Neutrophil (primary cell): ENCODE measurements around the gene TBC1D4.
A peak's percentile ranks its signal among the peaks of the same experiment; 100 is the strongest.

ENCODE experiments used
- H3K27ac ChIP-seq: fragments of 200-600 bp; sonication (generic); 2 replicates; pipeline ENCODE4 v1.5.1; 2016; ENCODE audit warnings: mild to moderate bottlenecking, moderate library complexity
- H3K27me3 ChIP-seq: fragments of 200-600 bp; sonication (generic); 2 replicates; pipeline ENCODE4 v1.6.0; 2016; ENCODE audit warnings: mild to moderate bottlenecking
- H3K36me3 ChIP-seq: fragments of 200-600 bp; sonication (generic); 2 replicates; pipeline ENCODE4 v1.5.1; 2017
- H3K4me1 ChIP-seq, 2 experiments: fragments of 200-600 bp in 1 of 2; sonication (generic) in 1 of 2; 1 replicate in 1 of 2; 2 replicates in 1 of 2; pipeline versions ENCODE4 v1.5.1 to v1.6.1; 2013 to 2016; ENCODE audit warnings: low read depth in 1 of 2, low read length in 1 of 2, mild to moderate bottlenecking in 1 of 2, moderate library complexity in 1 of 2; ENCODE audit not compliant: control insufficient read depth in 1 of 2, insufficient read depth in 1 of 2
- H3K4me3 ChIP-seq, 2 experiments: fragments of 200-600 bp in 1 of 2; sonication (generic) in 1 of 2; 1 replicate in 1 of 2; 2 replicates in 1 of 2; pipeline ENCODE4 v1.5.1; 2013 to 2016; ENCODE audit warnings: low read depth in 1 of 2, low read length in 1 of 2, mild to moderate bottlenecking in 1 of 2, moderate library complexity in 1 of 2
- H3K9me3 ChIP-seq: fragments of 200-600 bp; sonication (generic); 2 replicates; pipeline ENCODE4 v1.5.1; 2016
- TF ChIP-seq, protein P1 (sequence below): fragments of 200-600 bp; sonication (generic); IDR thresholded peaks from 2 replicates; pipeline ENCODE4 v1.5.1; 2016; ENCODE audit warnings: antibody characterized with exemption

Gene TBC1D4

DNA sequence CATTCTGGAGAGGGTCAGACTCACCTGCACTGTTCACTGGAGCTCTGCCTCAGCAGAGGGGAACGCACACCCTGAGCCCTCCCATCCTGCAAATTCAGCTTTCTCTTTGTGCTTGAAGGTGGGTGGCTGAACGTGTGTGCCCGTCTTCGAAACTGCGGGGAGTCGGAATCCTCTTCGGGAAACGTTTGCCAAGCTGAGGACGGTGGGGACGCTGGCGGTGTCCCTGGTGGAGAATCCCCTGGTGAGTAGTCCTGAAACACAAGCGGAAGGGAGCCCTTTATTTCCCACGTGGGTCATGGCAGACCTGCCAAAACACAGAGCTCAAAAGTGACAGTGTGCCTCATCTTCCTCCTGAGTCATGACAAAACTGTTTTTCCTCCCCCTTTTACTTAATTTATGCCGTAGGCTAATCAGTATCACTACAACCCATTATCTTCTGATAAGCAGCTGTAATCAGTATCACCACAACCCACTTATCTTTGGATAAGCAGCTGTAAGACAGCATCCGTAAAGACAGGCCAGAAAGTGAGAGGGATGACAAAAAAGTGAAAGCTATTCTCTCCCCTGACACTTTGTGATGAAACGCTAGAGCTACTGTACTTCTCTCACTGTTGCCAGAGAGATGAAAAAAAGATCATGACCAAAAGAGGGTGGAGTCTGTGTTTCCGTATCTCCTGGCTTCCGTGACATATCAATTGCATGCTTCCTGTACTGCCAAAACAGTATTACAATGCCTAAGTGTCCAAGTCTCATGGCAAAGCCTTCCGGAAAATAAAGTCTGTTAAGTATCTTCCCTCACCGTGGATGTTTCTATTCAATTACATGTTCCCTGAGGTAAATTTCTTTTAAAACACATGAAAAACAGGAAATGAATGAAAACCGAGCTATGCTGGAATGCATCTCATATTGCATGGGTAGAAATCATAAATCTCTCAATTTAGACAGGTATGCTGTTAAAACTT lies 155.5 kb downstream of the TBC1D4 start:
- Histone ChIP-seq H3K4me1 (peaks cover 6 to 12% of the 10 kb centered on the region in 2 experiments), H3K27me3 (no peaks in the 10 kb centered on the region), H3K9me3 (no peaks in the 10 kb centered on the region), H3K36me3 (no peaks in the 10 kb centered on the region), H3K27ac (no peak overlapping the region), H3K4me3 (peak overlapping the region in 1 of 2 experiments; percentile 4)
- TF ChIP-seq, protein P1, sequence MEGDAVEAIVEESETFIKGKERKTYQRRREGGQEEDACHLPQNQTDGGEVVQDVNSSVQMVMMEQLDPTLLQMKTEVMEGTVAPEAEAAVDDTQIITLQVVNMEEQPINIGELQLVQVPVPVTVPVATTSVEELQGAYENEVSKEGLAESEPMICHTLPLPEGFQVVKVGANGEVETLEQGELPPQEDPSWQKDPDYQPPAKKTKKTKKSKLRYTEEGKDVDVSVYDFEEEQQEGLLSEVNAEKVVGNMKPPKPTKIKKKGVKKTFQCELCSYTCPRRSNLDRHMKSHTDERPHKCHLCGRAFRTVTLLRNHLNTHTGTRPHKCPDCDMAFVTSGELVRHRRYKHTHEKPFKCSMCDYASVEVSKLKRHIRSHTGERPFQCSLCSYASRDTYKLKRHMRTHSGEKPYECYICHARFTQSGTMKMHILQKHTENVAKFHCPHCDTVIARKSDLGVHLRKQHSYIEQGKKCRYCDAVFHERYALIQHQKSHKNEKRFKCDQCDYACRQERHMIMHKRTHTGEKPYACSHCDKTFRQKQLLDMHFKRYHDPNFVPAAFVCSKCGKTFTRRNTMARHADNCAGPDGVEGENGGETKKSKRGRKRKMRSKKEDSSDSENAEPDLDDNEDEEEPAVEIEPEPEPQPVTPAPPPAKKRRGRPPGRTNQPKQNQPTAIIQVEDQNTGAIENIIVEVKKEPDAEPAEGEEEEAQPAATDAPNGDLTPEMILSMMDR, result no peak

DNA sequence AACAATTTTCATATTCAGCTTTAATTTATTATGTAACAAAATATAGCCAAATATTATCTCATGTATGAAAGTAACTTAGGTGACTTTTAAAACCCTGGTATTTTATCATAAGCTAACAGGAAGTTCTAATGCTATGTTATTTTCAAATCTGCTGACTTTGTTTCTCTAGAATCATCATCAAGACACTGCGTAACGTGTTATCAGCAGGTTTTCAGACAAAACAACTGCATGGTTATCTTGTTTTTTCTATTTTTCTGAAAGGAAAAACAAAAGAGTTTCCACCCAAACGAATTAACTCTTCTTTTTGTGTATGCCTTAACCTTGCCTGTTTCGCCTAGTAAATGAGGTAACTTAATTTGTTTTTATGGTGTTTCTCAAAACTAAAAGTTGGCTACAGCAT lies 156.3 kb downstream of the TBC1D4 start:
- no peak overlapping the region for H3K4me3 ChIP-seq
- no peaks in the 10 kb centered on the region for H3K9me3 ChIP-seq
- no peaks in the 10 kb centered on the region for H3K36me3 ChIP-seq
- H3K27ac ChIP-seq, result no peak overlapping the region
- TF ChIP-seq, protein P1, result no peak
- peaks cover 6 to 12% of the 10 kb centered on the region in 2 experiments for H3K4me1 ChIP-seq
- H3K27me3 ChIP-seq, result no peaks in the 10 kb centered on the region

DNA sequence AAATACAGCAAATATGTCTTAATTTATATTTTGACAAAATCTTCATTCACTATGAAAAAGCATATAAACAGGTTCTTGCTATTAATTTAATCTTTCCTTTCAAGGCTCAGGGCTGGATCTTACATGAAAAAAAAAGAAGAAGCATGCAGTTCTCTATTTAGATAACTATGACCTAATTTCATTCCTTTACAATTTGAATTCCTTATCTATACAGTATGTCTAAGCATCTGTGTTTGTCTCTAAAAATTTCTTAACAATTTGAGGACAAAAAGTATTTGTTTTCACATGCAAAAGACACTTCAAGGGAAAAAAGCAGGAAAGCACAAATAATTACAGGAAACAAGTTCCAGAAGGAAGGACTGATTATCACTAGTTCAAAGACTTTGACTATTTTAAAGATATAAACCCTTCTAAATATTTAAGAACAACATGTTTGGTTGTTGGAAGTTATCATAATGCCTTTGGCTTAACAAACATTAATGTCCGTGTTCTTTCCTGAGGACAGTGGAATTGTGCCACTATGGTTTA lies 157.5 kb downstream of the TBC1D4 start:
- peaks cover 6 to 12% of the 10 kb centered on the region in 2 experiments for H3K4me1 ChIP-seq
- no peaks in the 10 kb centered on the region for H3K27me3 ChIP-seq
- H3K4me3 ChIP-seq, result no peak overlapping the region
- TF ChIP-seq, protein P1, result no peak
- H3K36me3 ChIP-seq, result no peaks in the 10 kb centered on the region
- no peaks in the 10 kb centered on the region for H3K9me3 ChIP-seq
- no peak overlapping the region for H3K27ac ChIP-seq

DNA sequence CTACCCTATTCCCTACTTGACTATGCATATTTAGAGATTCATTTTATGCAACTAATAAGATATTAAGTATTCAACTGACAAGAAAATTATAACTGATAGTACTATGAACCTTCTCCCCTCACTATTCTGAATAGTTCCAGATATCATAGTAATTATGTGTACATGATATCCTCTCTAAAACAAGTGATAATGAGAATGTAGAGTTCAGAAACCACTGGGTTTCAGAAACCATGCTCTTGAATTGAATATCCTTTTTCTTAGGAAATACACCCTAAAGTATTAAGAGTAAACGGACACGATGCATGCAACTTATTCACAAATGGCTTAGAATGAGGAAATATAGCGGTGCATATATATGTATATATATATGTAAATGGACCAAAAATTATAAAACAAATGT lies 160.9 kb downstream of the TBC1D4 start:
- TF ChIP-seq, protein P1, result no peak
- no peak overlapping the region for H3K4me3 ChIP-seq
- no peak overlapping the region for H3K27ac ChIP-seq
- peaks cover under 1 to 2% of the 10 kb centered on the region in 2 experiments for H3K4me1 ChIP-seq
- H3K27me3 ChIP-seq, result no peaks in the 10 kb centered on the region
- H3K9me3 ChIP-seq, result no peaks in the 10 kb centered on the region
- H3K36me3 ChIP-seq, result no peaks in the 10 kb centered on the region

DNA sequence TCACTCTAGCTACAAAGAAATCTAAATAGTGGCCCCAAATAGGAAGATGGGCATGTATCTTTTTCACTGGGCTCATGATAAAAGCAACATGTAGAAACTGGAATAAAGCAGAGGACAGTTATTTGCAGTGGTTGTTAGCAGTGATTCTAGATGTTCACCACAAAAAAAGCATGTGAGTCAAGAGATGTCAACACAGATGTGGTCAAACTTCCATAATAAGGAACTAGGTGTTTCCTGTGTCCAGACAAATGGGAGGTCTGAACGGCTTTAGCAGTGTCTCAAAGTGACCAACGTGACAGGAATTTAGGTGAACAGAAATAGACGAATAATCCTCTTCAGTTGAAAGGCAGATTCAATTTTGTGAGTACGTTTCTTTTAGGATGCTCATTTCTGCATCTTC lies 162.7 kb downstream of the TBC1D4 start:
- Histone ChIP-seq H3K9me3 (no peaks in the 10 kb centered on the region), H3K27me3 (no peaks in the 10 kb centered on the region), H3K4me3 (no peak overlapping the region), H3K27ac (no peak overlapping the region), H3K4me1 (no peaks in the 10 kb centered on the region), H3K36me3 (no peaks in the 10 kb centered on the region)
- TF ChIP-seq, protein P1, result no peak
